GM18951 (cell line): ENCODE data around the gene TYW3.
"Not testable (repeated sequence)": the region's sequence is repeated elsewhere in the genome, so short reads cannot be mapped to it uniquely, and the experiment has no call there.

Experiments
- POLR2A ChIP-seq: IDR thresholded peaks from 4 replicates; pipeline ENCODE4 v1.6.1; 2011; ENCODE audit warnings: mild to moderate bottlenecking; ENCODE audit not compliant: insufficient read length, insufficient read depth; ENCODE audit errors: extremely low read depth
- in situ Hi-C: fragments of 300-500 bp; cut with MboI; formaldehyde crosslinking; loops from one replicate; pipeline ENCODE4 v1.12.0; 2022; ENCODE audit warnings: low sequenced_read_pairs, mixed read lengths, inconsistent platforms; ENCODE audit not compliant: unreplicated experiment

The TYW3 gene

GRCh38 chr1:74714429-74715235, 18.3 kb upstream of the TYW3 start:
- no peak for TF ChIP-seq POLR2A
- in situ Hi-C loops: no loop called here

- TF ChIP-seq POLR2A: no peak
- in situ Hi-C loops: no loop called here
These were observed 17.8 kb upstream of the TYW3 start for GRCh38 chr1:74715236-74715502.

GRCh38 chr1:74715806-74716205, 17.1 kb upstream of the TYW3 start:
- in situ Hi-C loops: no loop called here
- TF ChIP-seq POLR2A: no peak

GRCh38 chr1:74716822-74717221, 16.1 kb upstream of the TYW3 start:
- no peak for TF ChIP-seq POLR2A
- in situ Hi-C loops: no loop called here

GRCh38 chr1:74717626-74718025, 15.3 kb upstream of the TYW3 start:
- no peak for TF ChIP-seq POLR2A
- in situ Hi-C loops: no loop called here

- no peak for TF ChIP-seq POLR2A
- in situ Hi-C loops: no loop called here
These were observed 6.9 kb upstream of the TYW3 start for GRCh38 chr1:74726063-74726462.

GRCh38 chr1:74728736-74729135, 4.2 kb upstream of the TYW3 start:
- in situ Hi-C loops: no loop called here
- TF ChIP-seq POLR2A: no peak

GRCh38 chr1:74729741-74730478, 3.0 kb upstream of the TYW3 start:
- in situ Hi-C loops: no loop called here

GRCh38 chr1:74731399-74732052, 1.4 kb upstream of the TYW3 start:
- TF ChIP-seq POLR2A: no peak
- in situ Hi-C loops: no loop called here

More at GRCh38 chr1:74729741-74730478, 3.0 kb upstream of the TYW3 start:
- TF ChIP-seq POLR2A: no peak

- in situ Hi-C loops: not testable (repeated sequence)
These were observed 643 bp upstream of the TYW3 start for GRCh38 chr1:74732071-74732946.

GRCh38 chr1:74733604-74734484, 892 bp downstream of the TYW3 start:
- TF ChIP-seq POLR2A: no peak
- in situ Hi-C loops: no loop called here

GRCh38 chr1:74737333-74737732, 4.4 kb downstream of the TYW3 start:
- in situ Hi-C loops: no loop called here
- TF ChIP-seq POLR2A: no peak

- in situ Hi-C loops: not testable (repeated sequence)
These were observed 7.5 kb downstream of the TYW3 start for GRCh38 chr1:74740307-74740980.

- in situ Hi-C loops: not testable (repeated sequence)
These were observed 12.3 kb downstream of the TYW3 start for GRCh38 chr1:74745247-74745646.
